Testis (tissue), 2 donors: ENCODE results near the gene IST1.

Source experiments
- CTCF ChIP-seq, 3 experiments: fragments of 450-650 bp in 2 of 3; fragments of 200-600 bp in 1 of 3; sonication (generic) in 1 of 3; IDR thresholded peaks; one replicate each; pipeline ENCODE4 v1.5.1; 2016 to 2019; ENCODE audit warnings: antibody characterized with exemption in 3 of 3, mild to moderate bottlenecking in 2 of 3, moderate library complexity in 1 of 3
- POLR2A ChIP-seq: fragments of 450-650 bp; IDR thresholded peaks from one replicate; pipeline ENCODE4 v1.6.1; 2017; ENCODE audit warnings: antibody characterized with exemption, mild to moderate bottlenecking, moderate library complexity

- no peak for TF ChIP-seq CTCF (IDR thresholded peaks at IDR 0.05)
- TF ChIP-seq POLR2A: no peak
Observed at GRCh38 chr16:71914802-71915201, 19.5 kb downstream of the IST1 start.
